Osteoblast (primary cell): ENCODE data around the gene KAZN. TPM values are rescaled to one million over a fixed set of nuclear protein-coding genes. Genes with fewer than 3 reads are reported as not detected.

Experiments used
- DNase-seq: peaks from one replicate; pipeline ENCODE4 v3.0.0; 2011; ENCODE audit warnings: low spot score, mixed read lengths; ENCODE audit not compliant: insufficient read length; ENCODE audit errors: missing footprints
- H2AFZ ChIP-seq: 2 replicates; pipeline ENCODE4 v1.6.0; 2011; ENCODE audit warnings: mild to moderate bottlenecking, low read length
- H3K27ac ChIP-seq: 2 replicates; pipeline ENCODE4 v1.5.1; 2011; ENCODE audit warnings: mild to moderate bottlenecking, low read depth, low read length, moderate library complexity
- H3K27me3 ChIP-seq: 2 replicates; pipeline ENCODE4 v1.6.0; 2012; ENCODE audit warnings: mild to moderate bottlenecking, control low read depth, inconsistent platforms, low read length, moderate library complexity; ENCODE audit not compliant: insufficient read depth
- H3K36me3 ChIP-seq: 2 replicates; pipeline ENCODE4 v1.5.1; 2011; ENCODE audit warnings: mild to moderate bottlenecking, low read length, control low read depth, moderate library complexity; ENCODE audit not compliant: insufficient read depth
- H3K4me1 ChIP-seq: 2 replicates; pipeline ENCODE4 v1.5.1; 2011; ENCODE audit warnings: mild to moderate bottlenecking, low read length, control low read depth, moderate library complexity; ENCODE audit not compliant: insufficient read depth
- H3K4me2 ChIP-seq: 2 replicates; pipeline ENCODE4 v1.6.0; 2011; ENCODE audit warnings: mild to moderate bottlenecking, low read length; ENCODE audit not compliant: insufficient read depth
- H3K4me3 ChIP-seq: fragments of 200-600 bp; sonication (generic); 3 replicates; pipeline ENCODE4 v1.5.1; 2012; ENCODE audit warnings: mild to moderate bottlenecking, low read length, inconsistent platforms; ENCODE audit not compliant: insufficient read depth
- H3K79me2 ChIP-seq: 2 replicates; pipeline ENCODE4 v1.6.0; 2012; ENCODE audit warnings: mild to moderate bottlenecking, low read length, control low read depth, inconsistent platforms; ENCODE audit not compliant: insufficient read depth
- H3K9me3 ChIP-seq: 2 replicates; pipeline ENCODE4 v1.5.1; 2011; ENCODE audit warnings: low read depth, low read length, control low read depth
- H4K20me1 ChIP-seq: 2 replicates; pipeline ENCODE4 v1.6.0; 2012; ENCODE audit warnings: mild to moderate bottlenecking, low read length, control low read depth; ENCODE audit not compliant: insufficient read depth
- total RNA-seq: library from RNA; depleted of rRNA; stranded (reverse); fragments of >200 nt; gene quantifications from 2 replicates; pipeline ENCODE4 v1.2.3, GENCODE V29; 2012
- TF ChIP-seq, protein P1 (sequence below): IDR thresholded peaks from 2 replicates; pipeline ENCODE4 v1.5.1; 2011; ENCODE audit warnings: mild to moderate bottlenecking, low read depth, low read length, moderate library complexity; ENCODE audit errors: extremely low read depth

Gene KAZN
- total RNA-seq, 1 donor, result 9.0 TPM

DNA sequence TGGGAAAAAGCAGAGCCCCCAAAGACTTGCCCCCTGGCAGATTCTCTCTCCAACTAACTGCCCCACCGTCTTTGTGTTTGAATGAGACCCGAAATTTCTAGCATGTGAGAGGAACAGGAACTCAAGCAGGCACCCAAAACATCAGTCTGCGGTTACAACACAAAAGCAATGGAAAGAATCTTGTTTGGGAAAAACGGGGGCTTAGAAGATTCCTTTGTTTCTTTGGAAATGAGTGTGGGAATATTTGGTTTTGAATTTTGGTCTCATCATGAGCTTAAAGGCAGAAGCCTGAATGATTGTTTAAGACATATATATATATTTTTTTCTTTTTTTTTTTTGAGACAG is 366.2 kb downstream of the KAZN start:
- Histone ChIP-seq H4K20me1 (peaks cover 8% of the 10 kb centered on the region), H3K4me2 (no peak overlapping the region), H2AFZ (no peak overlapping the region), H3K27ac (no peak overlapping the region), H3K4me3 (no peak overlapping the region), H3K4me1 (peaks cover 20% of the 10 kb centered on the region), H3K27me3 (no peaks in the 10 kb centered on the region), H3K9me3 (no peaks in the 10 kb centered on the region), H3K36me3 (peaks cover 22% of the 10 kb centered on the region), H3K79me2 (peaks cover 30% of the 10 kb centered on the region)
- TF ChIP-seq, protein P1, sequence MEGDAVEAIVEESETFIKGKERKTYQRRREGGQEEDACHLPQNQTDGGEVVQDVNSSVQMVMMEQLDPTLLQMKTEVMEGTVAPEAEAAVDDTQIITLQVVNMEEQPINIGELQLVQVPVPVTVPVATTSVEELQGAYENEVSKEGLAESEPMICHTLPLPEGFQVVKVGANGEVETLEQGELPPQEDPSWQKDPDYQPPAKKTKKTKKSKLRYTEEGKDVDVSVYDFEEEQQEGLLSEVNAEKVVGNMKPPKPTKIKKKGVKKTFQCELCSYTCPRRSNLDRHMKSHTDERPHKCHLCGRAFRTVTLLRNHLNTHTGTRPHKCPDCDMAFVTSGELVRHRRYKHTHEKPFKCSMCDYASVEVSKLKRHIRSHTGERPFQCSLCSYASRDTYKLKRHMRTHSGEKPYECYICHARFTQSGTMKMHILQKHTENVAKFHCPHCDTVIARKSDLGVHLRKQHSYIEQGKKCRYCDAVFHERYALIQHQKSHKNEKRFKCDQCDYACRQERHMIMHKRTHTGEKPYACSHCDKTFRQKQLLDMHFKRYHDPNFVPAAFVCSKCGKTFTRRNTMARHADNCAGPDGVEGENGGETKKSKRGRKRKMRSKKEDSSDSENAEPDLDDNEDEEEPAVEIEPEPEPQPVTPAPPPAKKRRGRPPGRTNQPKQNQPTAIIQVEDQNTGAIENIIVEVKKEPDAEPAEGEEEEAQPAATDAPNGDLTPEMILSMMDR, result no peak
- DNase-seq, result no peak

DNA sequence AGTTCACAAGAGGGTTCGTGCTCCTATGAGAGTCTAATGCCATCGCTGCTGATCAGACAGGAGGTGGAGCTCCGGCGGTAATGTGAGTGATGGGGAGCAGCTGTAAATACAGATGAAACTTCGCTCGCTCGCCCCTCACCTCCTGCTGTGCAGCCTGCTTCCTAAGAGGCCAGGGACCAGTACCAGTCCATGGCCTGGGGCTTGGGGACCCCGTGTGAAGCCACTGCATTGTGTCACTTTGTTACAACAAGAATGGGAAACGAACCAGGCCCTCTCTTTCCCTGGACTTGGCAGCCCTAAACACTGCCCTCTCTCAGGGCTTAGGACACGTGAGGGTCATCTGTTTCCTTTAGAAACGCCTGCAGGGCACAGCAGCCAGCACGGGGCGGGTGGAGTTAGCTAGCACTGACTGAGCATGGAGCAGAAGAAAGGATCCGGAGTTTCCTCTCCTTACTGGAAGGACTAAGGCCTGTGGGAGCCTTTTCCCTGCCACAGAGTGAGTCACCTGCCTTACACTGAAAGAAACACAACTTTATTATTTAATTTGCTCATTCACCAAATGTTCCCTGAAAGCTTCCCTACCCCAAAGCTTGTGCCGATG is 369.9 kb downstream of the KAZN start:
- Histone ChIP-seq H4K20me1 (peaks cover under 1% of the 10 kb centered on the region), H3K4me1 (peaks cover 39% of the 10 kb centered on the region), H3K9me3 (no peaks in the 10 kb centered on the region), H3K79me2 (peaks cover 44% of the 10 kb centered on the region), H2AFZ (peak overlapping the region; percentile 55), H3K27ac (peak overlapping the region; percentile 64), H3K4me3 (peak overlapping the region; percentile 3), H3K27me3 (no peaks in the 10 kb centered on the region), H3K36me3 (peaks cover 2% of the 10 kb centered on the region), H3K4me2 (peak overlapping the region; percentile 56)
- TF ChIP-seq, protein P1, result no peak
- DNase-seq, result peak; percentile 94

GRCh38 chr1:14969006-14969405 is 370.5 kb downstream of the KAZN start:
- Histone ChIP-seq H3K27ac (peak overlapping the region; percentile 64), H3K27me3 (no peaks in the 10 kb centered on the region), H3K4me3 (peak overlapping the region; percentile 3), H3K9me3 (no peaks in the 10 kb centered on the region), H3K4me1 (peaks cover 39% of the 10 kb centered on the region), H3K36me3 (no peaks in the 10 kb centered on the region), H4K20me1 (no peaks in the 10 kb centered on the region), H3K79me2 (peaks cover 43% of the 10 kb centered on the region), H3K4me2 (peak overlapping the region; percentile 56), H2AFZ (peak overlapping the region; percentile 55)
- TF ChIP-seq, protein P1, result no peak
- no peak for DNase-seq

- H3K27me3 ChIP-seq, result no peaks in the 10 kb centered on the region
- TF ChIP-seq, protein P1, result no peak
- peak; percentile 97 for DNase-seq
- H3K4me1 ChIP-seq, result peaks cover 39% of the 10 kb centered on the region
- H3K27ac ChIP-seq, result peak overlapping the region; percentile 38
- H3K4me2 ChIP-seq, result peak overlapping the region; percentile 2
- no peaks in the 10 kb centered on the region for H3K36me3 ChIP-seq
- no peak overlapping the region for H3K4me3 ChIP-seq
- H4K20me1 ChIP-seq, result no peaks in the 10 kb centered on the region
- no peak overlapping the region for H2AFZ ChIP-seq
- H3K79me2 ChIP-seq, result peaks cover 40% of the 10 kb centered on the region
- no peaks in the 10 kb centered on the region for H3K9me3 ChIP-seq
These were observed 371.8 kb downstream of the KAZN start for GRCh38 chr1:14970115-14970798.
